ENCODE measurements around the gene CMKLR1. TPM values are rescaled to one million over a fixed set of nuclear protein-coding genes. Genes with fewer than 3 reads are reported as not detected.

The CMKLR1 gene
- total RNA-seq, 1 donor from 2014 or later: 0.44 TPM

- no peak for DNase-seq (ENCODE audit: low read depth, low spot score)
- Mint-ChIP-seq H3K27ac (ENCODE audit: unreplicated experiment) (no peak overlapping the region), H3K36me3 (ENCODE audit: low read depth) (no peaks in the 10 kb centered on the region), H3K4me3 (no peak overlapping the region), H3K4me1 (no peaks in the 10 kb centered on the region), H3K9me3 (peaks cover 18% of the 10 kb centered on the region), H3K27me3 (ENCODE audit: low read depth) (peaks cover 35% of the 10 kb centered on the region)
- TF ChIP-seq, protein P1, sequence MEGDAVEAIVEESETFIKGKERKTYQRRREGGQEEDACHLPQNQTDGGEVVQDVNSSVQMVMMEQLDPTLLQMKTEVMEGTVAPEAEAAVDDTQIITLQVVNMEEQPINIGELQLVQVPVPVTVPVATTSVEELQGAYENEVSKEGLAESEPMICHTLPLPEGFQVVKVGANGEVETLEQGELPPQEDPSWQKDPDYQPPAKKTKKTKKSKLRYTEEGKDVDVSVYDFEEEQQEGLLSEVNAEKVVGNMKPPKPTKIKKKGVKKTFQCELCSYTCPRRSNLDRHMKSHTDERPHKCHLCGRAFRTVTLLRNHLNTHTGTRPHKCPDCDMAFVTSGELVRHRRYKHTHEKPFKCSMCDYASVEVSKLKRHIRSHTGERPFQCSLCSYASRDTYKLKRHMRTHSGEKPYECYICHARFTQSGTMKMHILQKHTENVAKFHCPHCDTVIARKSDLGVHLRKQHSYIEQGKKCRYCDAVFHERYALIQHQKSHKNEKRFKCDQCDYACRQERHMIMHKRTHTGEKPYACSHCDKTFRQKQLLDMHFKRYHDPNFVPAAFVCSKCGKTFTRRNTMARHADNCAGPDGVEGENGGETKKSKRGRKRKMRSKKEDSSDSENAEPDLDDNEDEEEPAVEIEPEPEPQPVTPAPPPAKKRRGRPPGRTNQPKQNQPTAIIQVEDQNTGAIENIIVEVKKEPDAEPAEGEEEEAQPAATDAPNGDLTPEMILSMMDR (conservative IDR thresholded peaks at IDR 0.05): no peak
These were observed 41.3 kb upstream of the CMKLR1 start for GRCh38 chr12:108380382-108380781.

- Mint-ChIP-seq H3K4me3 (no peak overlapping the region), H3K27me3 (ENCODE audit: low read depth) (peaks cover 35% of the 10 kb centered on the region), H3K4me1 (no peaks in the 10 kb centered on the region), H3K27ac (ENCODE audit: unreplicated experiment) (no peak overlapping the region), H3K9me3 (peaks cover 18% of the 10 kb centered on the region), H3K36me3 (ENCODE audit: low read depth) (no peaks in the 10 kb centered on the region)
- TF ChIP-seq, protein P1 (conservative IDR thresholded peaks at IDR 0.05): no peak
- DNase-seq (ENCODE audit: low read depth, low spot score): no peak
These were observed 40.7 kb upstream of the CMKLR1 start for GRCh38 chr12:108379823-108380222.

DNA sequence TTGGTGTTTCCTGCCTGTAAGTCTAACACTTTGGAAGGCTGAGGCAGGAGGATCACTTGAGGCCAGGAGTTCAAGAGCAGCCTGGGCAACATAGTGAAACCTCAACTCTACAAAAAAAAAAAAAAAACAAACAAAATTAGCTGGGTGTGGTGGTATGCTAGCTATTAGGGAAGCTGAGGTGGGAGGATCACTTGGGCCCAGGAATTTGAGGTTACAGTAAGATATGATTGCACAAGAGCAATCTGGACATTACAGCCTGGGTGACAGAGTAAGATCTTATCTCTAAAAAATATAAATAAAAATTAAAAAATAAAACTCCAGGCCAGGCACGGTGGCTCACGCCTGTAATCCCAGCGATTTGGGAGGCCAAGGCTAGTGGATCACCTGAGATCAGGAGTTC, 39.8 kb upstream of the CMKLR1 start:
- Mint-ChIP-seq H3K27me3 (ENCODE audit: low read depth) (peaks cover 32% of the 10 kb centered on the region), H3K9me3 (peaks cover 18% of the 10 kb centered on the region), H3K36me3 (ENCODE audit: low read depth) (no peaks in the 10 kb centered on the region), H3K4me1 (no peaks in the 10 kb centered on the region), H3K27ac (ENCODE audit: unreplicated experiment) (no peak overlapping the region), H3K4me3 (no peak overlapping the region)
- DNase-seq (ENCODE audit: low read depth, low spot score): no peak
- TF ChIP-seq, protein P1 (conservative IDR thresholded peaks at IDR 0.05): no peak

GRCh38 chr12:108377260-108377659, 38.1 kb upstream of the CMKLR1 start:
- peaks cover 3% of the 10 kb centered on the region for H3K36me3 Mint-ChIP-seq (ENCODE audit: low read depth)
- H3K4me3 Mint-ChIP-seq: no peak overlapping the region
- no peak for DNase-seq (ENCODE audit: low read depth, low spot score)
- H3K27me3 Mint-ChIP-seq (ENCODE audit: low read depth): peaks cover 21% of the 10 kb centered on the region
- no peak overlapping the region for H3K27ac Mint-ChIP-seq (ENCODE audit: unreplicated experiment)
- H3K4me1 Mint-ChIP-seq: no peaks in the 10 kb centered on the region
- TF ChIP-seq, protein P1 (conservative IDR thresholded peaks at IDR 0.05): no peak
- H3K9me3 Mint-ChIP-seq: peaks cover 28% of the 10 kb centered on the region

DNA sequence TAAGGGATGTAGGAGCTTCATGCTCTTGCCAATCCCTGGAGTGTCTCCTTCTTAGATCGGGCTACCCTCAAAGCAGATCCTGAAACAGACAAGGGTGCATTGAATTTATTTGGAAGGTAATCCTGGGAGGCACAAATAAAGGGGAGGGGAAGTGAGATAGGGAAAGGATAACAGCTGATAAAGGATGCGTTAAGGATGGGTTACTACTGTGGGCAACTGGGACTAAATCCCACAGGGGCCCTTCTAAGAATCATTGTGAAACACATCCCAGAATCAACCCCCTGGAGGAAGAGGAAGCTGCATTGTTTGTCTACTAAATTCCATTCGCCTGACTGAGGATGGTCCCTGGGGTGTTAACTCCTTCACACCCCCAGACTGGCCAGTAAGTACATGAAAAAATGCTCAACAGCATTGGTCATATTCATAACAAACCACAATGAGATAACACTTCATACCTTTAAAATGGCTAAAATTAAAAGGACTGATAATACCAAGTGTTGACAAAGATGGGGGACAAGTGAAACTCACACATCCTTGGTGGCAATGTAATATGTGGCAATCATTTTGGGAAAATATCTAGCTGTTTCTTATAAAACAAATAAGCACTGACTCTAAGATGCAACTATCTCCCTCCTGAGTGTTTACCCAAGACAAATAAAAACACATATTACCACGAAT, 37.0 kb upstream of the CMKLR1 start:
- peaks cover 28% of the 10 kb centered on the region for H3K9me3 Mint-ChIP-seq
- peaks cover 3% of the 10 kb centered on the region for H3K36me3 Mint-ChIP-seq (ENCODE audit: low read depth)
- peaks cover 15% of the 10 kb centered on the region for H3K27me3 Mint-ChIP-seq (ENCODE audit: low read depth)
- H3K4me1 Mint-ChIP-seq: no peaks in the 10 kb centered on the region
- TF ChIP-seq, protein P1 (conservative IDR thresholded peaks at IDR 0.05): no peak
- H3K4me3 Mint-ChIP-seq: no peak overlapping the region
- no peak for DNase-seq (ENCODE audit: low read depth, low spot score)
- H3K27ac Mint-ChIP-seq (ENCODE audit: unreplicated experiment): no peak overlapping the region
